ENCODE results near the gene GALNT15. TPM values are rescaled to one million over a fixed set of nuclear protein-coding genes. Genes with fewer than 3 reads are reported as not detected.
A peak's percentile ranks its signal among the peaks of the same experiment; 100 is the strongest.

Gene GALNT15
- total RNA-seq: under 1 TPM in 1 of 2 donors, not detected in 1; 0.30 TPM

- Mint-ChIP-seq H3K36me3 (ENCODE audit: insufficient read depth in 2 of 2) (no peaks in the 10 kb centered on the region), H3K4me3 (no peak within 1 kb of the TSS), H3K27ac (no peak within 1 kb of the TSS), H3K9me3 (no peaks in the 10 kb centered on the region), H3K4me1 (ENCODE audit: low read depth) (peaks cover 8% of the 10 kb centered on the region), H3K27me3 (ENCODE audit: low read depth) (peaks cover 18% of the 10 kb centered on the region)
- no peak for DNase-seq
- ATAC-seq (replicated peaks in 1 of 2): no peak
Observed at GRCh38 chr3:16174389-16174788, at the start of gene GALNT15. Gene GALNT15 (plus strand): TSS chr3:16174680. CDS start chr3:16175152, 472 bp downstream.

GRCh38 chr3:16126634-16127033, 47.8 kb upstream of the GALNT15 start:
- Mint-ChIP-seq H3K9me3 (no peaks in the 10 kb centered on the region), H3K4me3 (no peak overlapping the region), H3K27me3 (ENCODE audit: low read depth) (no peaks in the 10 kb centered on the region), H3K4me1 (ENCODE audit: low read depth) (no peaks in the 10 kb centered on the region), H3K27ac (no peak overlapping the region), H3K36me3 (ENCODE audit: insufficient read depth in 2 of 2) (no peaks in the 10 kb centered on the region)
- ATAC-seq (replicated peaks in 1 of 2): no peak
- no peak for DNase-seq

GRCh38 chr3:16127249-16127648, 47.2 kb upstream of the GALNT15 start:
- DNase-seq (no peak), ATAC-seq (replicated peaks in 1 of 2) (no peak)
- H3K9me3 Mint-ChIP-seq: no peaks in the 10 kb centered on the region
- no peaks in the 10 kb centered on the region for H3K4me1 Mint-ChIP-seq (ENCODE audit: low read depth)
- H3K27me3 Mint-ChIP-seq (ENCODE audit: low read depth): no peaks in the 10 kb centered on the region
- no peak overlapping the region for H3K4me3 Mint-ChIP-seq
- no peak overlapping the region for H3K27ac Mint-ChIP-seq
- no peaks in the 10 kb centered on the region for H3K36me3 Mint-ChIP-seq (ENCODE audit: insufficient read depth in 2 of 2)

GRCh38 chr3:16130066-16130465, 44.4 kb upstream of the GALNT15 start:
- Mint-ChIP-seq H3K27me3 (ENCODE audit: low read depth) (no peaks in the 10 kb centered on the region), H3K4me1 (ENCODE audit: low read depth) (no peaks in the 10 kb centered on the region), H3K36me3 (ENCODE audit: insufficient read depth in 2 of 2) (no peaks in the 10 kb centered on the region), H3K27ac (no peak overlapping the region), H3K4me3 (no peak overlapping the region), H3K9me3 (no peaks in the 10 kb centered on the region)
- ATAC-seq (replicated peaks in 1 of 2): no peak
- DNase-seq: no peak

GRCh38 chr3:16132190-16132589, 42.3 kb upstream of the GALNT15 start:
- no peak for ATAC-seq (replicated peaks in 1 of 2)
- H3K27ac Mint-ChIP-seq: no peak overlapping the region

GRCh38 chr3:16132928-16133327, 41.6 kb upstream of the GALNT15 start:
- no peaks in the 10 kb centered on the region for H3K36me3 Mint-ChIP-seq (ENCODE audit: insufficient read depth in 2 of 2)
- DNase-seq (no peak), ATAC-seq (replicated peaks in 1 of 2) (no peak)
- H3K27me3 Mint-ChIP-seq (ENCODE audit: low read depth): no peaks in the 10 kb centered on the region
- H3K4me3 Mint-ChIP-seq: no peak overlapping the region
- no peak overlapping the region for H3K27ac Mint-ChIP-seq
- H3K4me1 Mint-ChIP-seq (ENCODE audit: low read depth): no peaks in the 10 kb centered on the region
- H3K9me3 Mint-ChIP-seq: peaks cover 0 to 3% of the 10 kb centered on the region in 2 donors

More at GRCh38 chr3:16132190-16132589, 42.3 kb upstream of the GALNT15 start:
- Mint-ChIP-seq H3K4me1 (ENCODE audit: low read depth) (no peaks in the 10 kb centered on the region), H3K27me3 (ENCODE audit: low read depth) (no peaks in the 10 kb centered on the region), H3K9me3 (peaks cover 0 to 3% of the 10 kb centered on the region in 2 donors), H3K36me3 (ENCODE audit: insufficient read depth in 2 of 2) (no peaks in the 10 kb centered on the region), H3K4me3 (no peak overlapping the region)
- DNase-seq: no peak

- DNase-seq (no peak), ATAC-seq (replicated peaks in 1 of 2) (no peak)
- Mint-ChIP-seq H3K9me3 (peaks cover 0 to 3% of the 10 kb centered on the region in 2 donors), H3K4me3 (no peak overlapping the region), H3K27ac (no peak overlapping the region), H3K27me3 (ENCODE audit: low read depth) (no peaks in the 10 kb centered on the region), H3K36me3 (ENCODE audit: insufficient read depth in 2 of 2) (no peaks in the 10 kb centered on the region), H3K4me1 (ENCODE audit: low read depth) (no peaks in the 10 kb centered on the region)
Observed at GRCh38 chr3:16134173-16134928, 40.1 kb upstream of the GALNT15 start.

- Mint-ChIP-seq H3K36me3 (ENCODE audit: insufficient read depth in 2 of 2) (no peaks in the 10 kb centered on the region), H3K9me3 (peaks cover 0 to 3% of the 10 kb centered on the region in 2 donors), H3K4me1 (ENCODE audit: low read depth) (no peaks in the 10 kb centered on the region), H3K27me3 (ENCODE audit: low read depth) (no peaks in the 10 kb centered on the region), H3K4me3 (no peak overlapping the region), H3K27ac (no peak overlapping the region)
- no peak for ATAC-seq (replicated peaks in 1 of 2)
- DNase-seq: no peak
Observed at GRCh38 chr3:16136055-16136454, 38.4 kb upstream of the GALNT15 start.

GRCh38 chr3:16137044-16137443, 37.4 kb upstream of the GALNT15 start:
- Mint-ChIP-seq H3K36me3 (ENCODE audit: insufficient read depth in 2 of 2) (no peaks in the 10 kb centered on the region), H3K4me3 (no peak overlapping the region), H3K27ac (no peak overlapping the region), H3K27me3 (ENCODE audit: low read depth) (no peaks in the 10 kb centered on the region), H3K9me3 (peaks cover 0 to 3% of the 10 kb centered on the region in 2 donors), H3K4me1 (ENCODE audit: low read depth) (no peaks in the 10 kb centered on the region)
- DNase-seq (no peak), ATAC-seq (replicated peaks in 1 of 2) (no peak)

- DNase-seq (no peak), ATAC-seq (replicated peaks in 1 of 2) (no peak)
- H3K27ac Mint-ChIP-seq: no peak overlapping the region
- no peak overlapping the region for H3K4me3 Mint-ChIP-seq
- H3K9me3 Mint-ChIP-seq: peaks cover 0 to 5% of the 10 kb centered on the region in 2 donors
- H3K4me1 Mint-ChIP-seq (ENCODE audit: low read depth): no peaks in the 10 kb centered on the region
- H3K27me3 Mint-ChIP-seq (ENCODE audit: low read depth): no peaks in the 10 kb centered on the region
- no peaks in the 10 kb centered on the region for H3K36me3 Mint-ChIP-seq (ENCODE audit: insufficient read depth in 2 of 2)
Observed at GRCh38 chr3:16137977-16138376, 36.5 kb upstream of the GALNT15 start.

GRCh38 chr3:16140116-16140893, 34.2 kb upstream of the GALNT15 start:
- H3K36me3 Mint-ChIP-seq (ENCODE audit: insufficient read depth in 2 of 2): peaks cover 0 to 4% of the 10 kb centered on the region in 2 donors
- H3K9me3 Mint-ChIP-seq: peaks cover 2 to 11% of the 10 kb centered on the region in 2 donors
- ATAC-seq (replicated peaks in 1 of 2): no peak

GRCh38 chr3:16140894-16141285, 33.6 kb upstream of the GALNT15 start:
- ATAC-seq (replicated peaks in 1 of 2) (no peak), DNase-seq (no peak)
- H3K4me3 Mint-ChIP-seq: no peak overlapping the region
- H3K27ac Mint-ChIP-seq: no peak overlapping the region
- H3K27me3 Mint-ChIP-seq (ENCODE audit: low read depth): no peaks in the 10 kb centered on the region
- peaks cover 2 to 11% of the 10 kb centered on the region in 2 donors for H3K9me3 Mint-ChIP-seq
- no peaks in the 10 kb centered on the region for H3K4me1 Mint-ChIP-seq (ENCODE audit: low read depth)
- peaks cover 0 to 4% of the 10 kb centered on the region in 2 donors for H3K36me3 Mint-ChIP-seq (ENCODE audit: insufficient read depth in 2 of 2)

More at GRCh38 chr3:16140116-16140893, 34.2 kb upstream of the GALNT15 start:
- no peak overlapping the region for H3K4me3 Mint-ChIP-seq
- no peak overlapping the region for H3K27ac Mint-ChIP-seq
- no peak for DNase-seq
- no peaks in the 10 kb centered on the region for H3K4me1 Mint-ChIP-seq (ENCODE audit: low read depth)
- no peaks in the 10 kb centered on the region for H3K27me3 Mint-ChIP-seq (ENCODE audit: low read depth)

- DNase-seq: no peak
- peak in 1 of 2 donors; percentile 39 for ATAC-seq (replicated peaks in 1 of 2)
- H3K27ac Mint-ChIP-seq: no peak overlapping the region
- peaks cover 2 to 8% of the 10 kb centered on the region in 2 donors for H3K9me3 Mint-ChIP-seq
- peaks cover 9% of the 10 kb centered on the region for H3K4me1 Mint-ChIP-seq (ENCODE audit: low read depth)
- H3K36me3 Mint-ChIP-seq (ENCODE audit: insufficient read depth in 2 of 2): peaks cover 0 to 4% of the 10 kb centered on the region in 2 donors
- no peak overlapping the region for H3K4me3 Mint-ChIP-seq
- no peaks in the 10 kb centered on the region for H3K27me3 Mint-ChIP-seq (ENCODE audit: low read depth)
Observed at GRCh38 chr3:16142350-16143025, 32.0 kb upstream of the GALNT15 start.
